ENCODE measurements around the gene RNASEH1.

Gene RNASEH1

DNA sequence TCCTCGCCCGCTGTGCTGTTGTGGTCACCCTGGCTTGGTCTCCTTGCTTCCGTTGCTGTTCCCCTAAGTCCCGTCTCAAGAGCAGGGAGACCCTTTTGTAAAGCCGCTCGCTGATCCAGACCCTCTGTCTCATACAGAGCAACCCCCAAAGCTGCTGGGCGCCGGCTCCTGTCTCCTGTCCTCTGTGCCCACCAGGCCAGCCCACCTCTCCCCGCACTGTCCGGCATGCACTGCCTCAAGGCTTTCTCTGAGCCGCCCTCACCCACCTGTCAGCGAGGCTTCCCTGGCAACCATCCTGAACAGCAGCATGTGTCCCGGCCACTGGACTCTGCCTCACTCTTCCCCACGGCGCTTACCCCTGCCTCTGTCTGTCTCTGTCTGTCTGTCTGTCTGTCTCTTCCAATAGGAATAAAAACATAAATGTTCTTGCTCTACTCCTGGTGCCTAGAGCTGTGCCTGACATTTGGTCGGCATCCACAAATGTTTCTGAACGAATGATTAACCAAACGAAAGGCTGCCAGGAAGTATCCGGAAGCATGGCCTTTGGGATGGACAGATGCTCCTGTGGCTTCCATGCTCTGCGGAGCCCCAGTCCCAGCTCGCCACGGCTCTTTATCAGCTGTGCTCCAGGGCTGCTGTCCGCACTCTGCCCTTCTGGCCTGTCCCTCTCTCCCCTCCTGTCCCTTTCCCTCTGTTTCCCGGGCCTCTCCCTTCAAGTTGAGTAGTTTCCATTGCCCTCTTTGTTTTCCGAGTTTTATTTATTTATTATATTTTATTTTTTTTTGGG is 44.6 kb upstream of the RNASEH1 start:
- TF ChIP-seq, protein P1, sequence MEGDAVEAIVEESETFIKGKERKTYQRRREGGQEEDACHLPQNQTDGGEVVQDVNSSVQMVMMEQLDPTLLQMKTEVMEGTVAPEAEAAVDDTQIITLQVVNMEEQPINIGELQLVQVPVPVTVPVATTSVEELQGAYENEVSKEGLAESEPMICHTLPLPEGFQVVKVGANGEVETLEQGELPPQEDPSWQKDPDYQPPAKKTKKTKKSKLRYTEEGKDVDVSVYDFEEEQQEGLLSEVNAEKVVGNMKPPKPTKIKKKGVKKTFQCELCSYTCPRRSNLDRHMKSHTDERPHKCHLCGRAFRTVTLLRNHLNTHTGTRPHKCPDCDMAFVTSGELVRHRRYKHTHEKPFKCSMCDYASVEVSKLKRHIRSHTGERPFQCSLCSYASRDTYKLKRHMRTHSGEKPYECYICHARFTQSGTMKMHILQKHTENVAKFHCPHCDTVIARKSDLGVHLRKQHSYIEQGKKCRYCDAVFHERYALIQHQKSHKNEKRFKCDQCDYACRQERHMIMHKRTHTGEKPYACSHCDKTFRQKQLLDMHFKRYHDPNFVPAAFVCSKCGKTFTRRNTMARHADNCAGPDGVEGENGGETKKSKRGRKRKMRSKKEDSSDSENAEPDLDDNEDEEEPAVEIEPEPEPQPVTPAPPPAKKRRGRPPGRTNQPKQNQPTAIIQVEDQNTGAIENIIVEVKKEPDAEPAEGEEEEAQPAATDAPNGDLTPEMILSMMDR (conservative IDR thresholded peaks at IDR 0.05; ENCODE audit: low read length): no peak
- DNase-seq (ENCODE audit: low read depth): no peak
- H3K4me3 ChIP-seq (ENCODE audit: low read length): no peak overlapping the region

DNA sequence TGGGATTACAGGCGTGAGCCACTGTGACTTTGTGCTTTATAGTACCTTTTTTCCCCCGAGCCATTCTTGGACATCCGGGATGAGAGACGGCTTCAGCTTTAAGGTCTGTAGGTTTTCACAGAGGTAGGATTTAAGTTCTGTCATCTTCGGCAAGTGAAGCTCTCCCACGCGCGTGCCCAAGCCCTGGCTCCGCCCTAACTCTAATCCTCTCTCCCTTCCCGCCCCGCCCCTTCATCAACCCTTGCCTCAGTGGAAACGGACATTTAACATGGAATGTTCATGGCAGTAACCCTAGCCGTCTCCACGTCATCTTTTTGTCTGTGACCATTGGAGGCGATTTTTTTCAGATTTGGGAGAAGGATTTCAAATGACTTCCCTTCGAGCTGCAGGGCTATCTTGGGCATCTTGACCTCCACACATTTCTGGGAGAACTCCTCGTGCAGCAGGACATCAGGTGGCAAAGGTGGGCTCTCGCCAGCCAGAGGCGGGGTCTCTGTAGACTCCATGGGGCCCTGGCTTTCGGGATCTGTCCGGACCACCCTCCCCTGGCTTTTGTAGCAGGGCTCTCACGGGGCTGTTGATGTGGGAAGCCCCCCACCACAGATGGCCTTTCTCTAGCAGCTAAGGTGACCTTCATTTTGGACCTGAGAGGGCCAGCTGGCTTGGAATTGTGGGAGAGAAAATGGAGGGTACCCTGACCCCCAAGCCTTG is 43.6 kb upstream of the RNASEH1 start:
- no peak for DNase-seq (ENCODE audit: low read depth)
- TF ChIP-seq, protein P1 (conservative IDR thresholded peaks at IDR 0.05; ENCODE audit: low read length): no peak
- H3K4me3 ChIP-seq (ENCODE audit: low read length): no peak overlapping the region

DNA sequence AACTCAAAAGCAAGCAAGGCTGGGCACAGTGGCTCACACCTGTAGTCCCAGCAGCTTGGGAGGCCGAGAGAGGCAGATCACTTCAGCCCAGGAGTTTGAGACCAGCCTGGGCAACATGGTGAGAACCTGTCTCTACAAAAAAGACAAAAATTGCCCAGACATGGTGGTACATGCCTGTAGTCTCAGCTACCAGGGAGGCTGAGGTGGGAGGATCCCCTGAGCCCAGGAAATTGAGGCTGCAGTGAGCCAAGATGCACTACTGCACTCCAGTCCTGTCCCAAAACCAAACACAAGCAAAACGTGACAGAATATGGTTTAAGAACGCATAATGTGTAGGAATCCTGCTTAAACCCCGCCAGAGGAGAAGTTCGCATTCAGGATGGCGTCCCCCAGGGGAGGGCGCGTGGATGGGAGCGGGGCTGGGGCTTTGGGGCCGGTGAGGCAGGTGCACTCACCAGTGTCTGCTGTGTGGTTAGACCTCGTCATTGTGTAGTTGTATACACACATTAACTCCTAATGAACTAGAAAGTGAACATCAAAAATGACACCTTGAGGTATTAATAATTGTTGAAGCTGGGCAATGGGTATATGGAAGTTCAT is 42.2 kb upstream of the RNASEH1 start:
- DNase-seq (ENCODE audit: low read depth): no peak
- TF ChIP-seq, protein P1 (conservative IDR thresholded peaks at IDR 0.05; ENCODE audit: low read length): no peak
- H3K4me3 ChIP-seq (ENCODE audit: low read length): no peak overlapping the region

DNA sequence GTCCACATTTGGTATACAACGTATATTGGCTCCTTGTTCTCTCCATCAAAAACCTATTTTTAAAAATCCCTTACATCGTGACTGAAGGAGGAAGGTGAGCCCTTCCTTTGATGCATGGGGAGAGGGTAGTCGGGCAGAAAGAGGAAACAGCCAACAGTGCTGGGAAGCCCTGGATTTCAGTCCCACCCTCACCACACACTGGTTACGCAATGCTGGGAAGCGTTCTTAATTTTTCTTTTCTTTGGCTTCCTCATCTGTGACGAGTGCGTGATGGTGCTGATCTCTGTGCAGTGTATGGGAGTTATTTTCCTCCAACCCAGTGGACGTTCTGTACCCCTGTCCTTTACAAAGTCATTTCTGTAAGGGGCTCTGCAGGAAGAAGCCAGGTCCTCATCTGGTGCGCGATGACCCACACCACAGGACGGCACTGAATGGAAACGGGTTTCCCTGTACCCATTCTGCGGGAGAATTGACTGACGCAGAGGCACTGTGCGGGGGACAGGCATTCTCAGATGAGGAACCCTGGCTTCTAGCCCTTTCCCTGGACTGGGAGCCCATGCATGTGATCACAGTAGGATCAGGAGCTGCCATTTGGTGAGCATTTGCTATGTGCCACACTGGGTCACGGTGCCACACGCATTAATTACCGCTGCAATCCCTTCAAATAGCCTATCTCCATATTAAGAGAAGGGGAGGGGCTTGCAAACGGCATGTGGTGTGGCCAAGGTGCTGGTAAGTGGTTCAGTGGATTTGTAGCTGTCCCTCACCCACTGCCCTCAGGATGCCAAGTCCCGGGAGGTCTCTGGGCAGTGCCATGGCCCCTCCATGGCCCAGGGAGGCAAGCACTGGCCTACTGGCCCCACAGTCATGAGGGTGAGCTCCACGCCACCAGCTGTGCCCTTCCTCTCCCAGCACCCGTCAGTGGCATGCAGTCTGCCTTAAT is 41.0 kb upstream of the RNASEH1 start:
- TF ChIP-seq, protein P1 (conservative IDR thresholded peaks at IDR 0.05; ENCODE audit: low read length): no peak
- no peak overlapping the region for H3K4me3 ChIP-seq (ENCODE audit: low read length)
- DNase-seq (ENCODE audit: low read depth): no peak

DNA sequence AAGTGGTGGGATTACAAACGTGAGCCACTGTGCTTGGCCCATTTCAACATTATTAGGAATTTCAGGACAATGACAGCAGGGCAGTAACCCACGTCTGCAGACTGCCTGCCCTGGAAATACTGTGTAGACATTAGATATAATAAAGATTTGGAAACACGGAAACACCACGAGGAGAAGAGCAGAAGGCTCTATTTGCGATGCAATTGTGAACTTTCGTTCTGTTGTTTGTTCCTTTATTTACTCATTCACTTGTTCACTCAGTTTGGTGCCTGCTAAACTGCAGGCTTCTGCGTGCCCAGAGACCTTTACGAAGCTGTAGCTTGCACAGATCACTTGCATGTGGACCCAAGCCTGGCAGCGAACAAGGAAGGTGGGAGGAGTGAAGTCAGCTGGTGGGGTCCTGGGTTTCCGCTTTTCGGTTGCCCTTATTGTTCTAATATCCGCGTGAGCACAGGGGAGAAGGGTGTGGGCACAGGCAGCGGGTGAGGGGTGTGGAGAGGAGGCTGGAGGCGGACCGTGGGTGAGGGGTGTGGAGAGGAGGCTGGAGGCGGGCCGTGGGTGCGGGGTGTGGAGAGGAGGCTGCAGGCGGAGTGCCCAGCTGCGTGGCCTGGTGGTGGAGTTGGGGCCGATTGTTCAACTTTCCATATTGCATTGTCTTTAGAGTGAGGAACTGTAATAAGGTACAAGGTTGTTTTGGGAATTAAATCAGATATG is 40.2 kb upstream of the RNASEH1 start:
- DNase-seq (ENCODE audit: low read depth): no peak
- H3K4me3 ChIP-seq (ENCODE audit: low read length): no peak overlapping the region
- TF ChIP-seq, protein P1 (conservative IDR thresholded peaks at IDR 0.05; ENCODE audit: low read length): no peak

DNA sequence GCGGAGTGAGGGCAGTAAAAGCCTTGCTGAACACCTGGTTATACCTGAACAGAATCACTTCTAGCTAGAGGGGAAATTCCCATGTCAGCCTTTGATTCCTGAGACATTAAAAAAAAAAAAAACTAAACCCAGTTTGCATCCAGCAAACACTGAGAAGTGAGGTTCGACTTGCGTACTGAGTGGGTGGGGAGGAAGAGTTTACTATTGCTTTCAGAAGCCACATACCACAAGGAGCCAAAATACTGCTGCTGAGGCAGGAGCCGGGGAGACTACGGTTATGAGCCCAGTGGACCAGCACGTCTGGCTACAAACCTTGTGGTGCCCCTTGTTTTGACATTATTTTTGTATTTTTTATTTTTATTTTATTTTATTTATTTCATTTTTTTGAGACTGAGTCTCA is 39.4 kb upstream of the RNASEH1 start:
- H3K4me3 ChIP-seq (ENCODE audit: low read length): no peak overlapping the region
- no peak for DNase-seq (ENCODE audit: low read depth)
- TF ChIP-seq, protein P1 (conservative IDR thresholded peaks at IDR 0.05; ENCODE audit: low read length): no peak
